ENCODE data around the gene ABCA12.
"Not testable (repeated sequence)": the region's sequence is repeated elsewhere in the genome, so short reads cannot be mapped to it uniquely, and the experiment has no call there.

Gene ABCA12, protein sequence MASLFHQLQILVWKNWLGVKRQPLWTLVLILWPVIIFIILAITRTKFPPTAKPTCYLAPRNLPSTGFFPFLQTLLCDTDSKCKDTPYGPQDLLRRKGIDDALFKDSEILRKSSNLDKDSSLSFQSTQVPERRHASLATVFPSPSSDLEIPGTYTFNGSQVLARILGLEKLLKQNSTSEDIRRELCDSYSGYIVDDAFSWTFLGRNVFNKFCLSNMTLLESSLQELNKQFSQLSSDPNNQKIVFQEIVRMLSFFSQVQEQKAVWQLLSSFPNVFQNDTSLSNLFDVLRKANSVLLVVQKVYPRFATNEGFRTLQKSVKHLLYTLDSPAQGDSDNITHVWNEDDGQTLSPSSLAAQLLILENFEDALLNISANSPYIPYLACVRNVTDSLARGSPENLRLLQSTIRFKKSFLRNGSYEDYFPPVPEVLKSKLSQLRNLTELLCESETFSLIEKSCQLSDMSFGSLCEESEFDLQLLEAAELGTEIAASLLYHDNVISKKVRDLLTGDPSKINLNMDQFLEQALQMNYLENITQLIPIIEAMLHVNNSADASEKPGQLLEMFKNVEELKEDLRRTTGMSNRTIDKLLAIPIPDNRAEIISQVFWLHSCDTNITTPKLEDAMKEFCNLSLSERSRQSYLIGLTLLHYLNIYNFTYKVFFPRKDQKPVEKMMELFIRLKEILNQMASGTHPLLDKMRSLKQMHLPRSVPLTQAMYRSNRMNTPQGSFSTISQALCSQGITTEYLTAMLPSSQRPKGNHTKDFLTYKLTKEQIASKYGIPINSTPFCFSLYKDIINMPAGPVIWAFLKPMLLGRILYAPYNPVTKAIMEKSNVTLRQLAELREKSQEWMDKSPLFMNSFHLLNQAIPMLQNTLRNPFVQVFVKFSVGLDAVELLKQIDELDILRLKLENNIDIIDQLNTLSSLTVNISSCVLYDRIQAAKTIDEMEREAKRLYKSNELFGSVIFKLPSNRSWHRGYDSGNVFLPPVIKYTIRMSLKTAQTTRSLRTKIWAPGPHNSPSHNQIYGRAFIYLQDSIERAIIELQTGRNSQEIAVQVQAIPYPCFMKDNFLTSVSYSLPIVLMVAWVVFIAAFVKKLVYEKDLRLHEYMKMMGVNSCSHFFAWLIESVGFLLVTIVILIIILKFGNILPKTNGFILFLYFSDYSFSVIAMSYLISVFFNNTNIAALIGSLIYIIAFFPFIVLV (N-terminal part only)

GRCh38 chr2:215138479-215138878 lies at the start of gene ABCA12:
Gene ABCA12 (minus strand): TSS chr2:215138626. CDS start chr2:215138208, 418 bp downstream.
- no peak for DNase-seq

GRCh38 chr2:215188078-215188477 lies 49.7 kb upstream of the ABCA12 start:
- ATAC-seq = no peak
- no peak for DNase-seq

More at GRCh38 chr2:215138479-215138878, at the start of gene ABCA12:
- no peak for ATAC-seq

DNA sequence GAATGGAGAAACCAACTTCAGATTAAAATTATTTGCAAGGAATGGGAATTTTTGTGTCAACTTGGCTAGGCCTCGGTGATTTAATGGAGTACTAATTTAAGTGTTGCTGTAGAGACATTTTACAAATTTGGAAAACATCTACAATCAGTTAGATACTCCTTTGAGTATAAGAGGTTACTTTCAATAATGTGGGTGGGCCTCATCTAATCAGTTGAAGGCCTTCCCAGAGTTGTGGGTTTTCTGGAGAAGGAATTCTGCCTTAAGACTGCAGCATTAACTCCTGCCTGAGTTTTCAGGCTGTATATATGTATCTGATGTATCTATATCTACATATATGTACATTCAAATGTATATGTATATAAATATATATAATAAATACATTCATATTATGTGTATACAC lies 47.6 kb upstream of the ABCA12 start:
- DNase-seq (no peak), ATAC-seq (no peak)

DNA sequence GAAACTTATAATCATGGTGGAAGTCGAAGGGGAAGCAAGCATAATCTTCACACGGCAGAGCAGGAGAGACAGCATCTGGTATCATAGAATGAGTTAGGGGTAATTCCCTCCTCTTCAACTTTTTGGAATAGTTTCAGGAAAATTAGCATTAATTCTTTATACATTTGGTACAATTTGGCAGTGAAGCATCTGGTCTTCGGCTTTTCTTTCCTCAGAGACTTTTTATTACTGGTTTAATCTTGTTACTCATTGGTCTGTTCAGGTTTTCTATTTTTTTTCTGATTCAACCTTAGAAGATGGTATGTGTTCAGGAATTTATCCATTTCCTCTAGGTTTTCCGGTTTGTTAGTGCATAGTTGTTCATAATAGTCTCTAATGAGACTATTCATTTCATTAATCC lies 39.7 kb upstream of the ABCA12 start:
- DNase-seq (no peak), ATAC-seq (no peak)

GRCh38 chr2:215171796-215172195 lies 33.4 kb upstream of the ABCA12 start:
- DNase-seq (no peak), ATAC-seq (no peak)

- DNase-seq (no peak), ATAC-seq (peak; percentile 23)
These were observed 32.7 kb upstream of the ABCA12 start for GRCh38 chr2:215171151-215171550.

- not testable (repeated sequence) for ATAC-seq, DNase-seq
These were observed 28.1 kb upstream of the ABCA12 start for GRCh38 chr2:215166505-215166904.

DNA sequence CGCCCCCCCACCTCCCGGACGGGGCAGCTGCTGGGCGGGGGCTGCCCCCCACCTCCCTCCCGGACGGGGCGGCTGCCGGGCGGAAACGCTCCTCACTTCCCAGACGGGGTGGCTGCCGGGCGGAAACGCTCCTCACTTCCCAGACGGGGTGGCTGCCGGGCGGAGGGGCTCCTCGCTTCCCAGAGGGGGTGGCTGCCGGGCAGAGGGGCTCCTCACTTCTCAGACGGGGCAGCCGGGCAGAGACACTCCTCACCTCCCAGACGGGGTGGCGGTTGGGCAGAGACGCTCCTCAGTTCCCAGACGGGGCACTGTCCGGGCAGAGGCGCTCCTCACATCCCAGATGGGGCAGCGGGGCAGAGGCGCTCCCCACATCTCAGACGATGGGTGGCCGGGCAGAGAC lies 24.9 kb upstream of the ABCA12 start:
- ATAC-seq, DNase-seq: not testable (repeated sequence)

DNA sequence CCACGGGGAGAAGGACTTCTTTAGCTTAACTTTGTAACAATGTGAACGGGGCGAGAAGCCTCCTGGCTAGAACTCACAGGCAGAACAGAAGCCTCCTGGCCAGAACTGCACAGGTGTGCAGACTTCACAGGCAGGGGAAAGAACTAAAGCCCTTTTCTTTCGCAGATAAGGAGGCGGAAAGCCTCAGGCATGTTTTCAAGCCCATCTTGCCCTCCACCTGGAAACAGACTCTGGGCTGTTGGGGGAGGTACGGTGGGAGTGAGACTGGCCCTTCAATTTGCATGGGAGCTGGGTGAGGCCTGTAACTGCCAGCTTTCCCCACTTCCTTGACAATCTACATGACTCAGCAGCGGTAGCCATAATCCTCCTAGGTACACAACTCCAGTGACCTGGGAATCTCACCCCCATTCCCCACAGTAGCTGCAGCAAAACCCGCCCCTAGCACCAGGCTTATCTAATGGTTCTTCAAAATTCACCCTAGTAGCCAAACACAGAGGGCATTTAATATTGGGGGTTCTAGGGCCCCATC lies 22.9 kb upstream of the ABCA12 start:
- ATAC-seq (no peak), DNase-seq (no peak)

DNA sequence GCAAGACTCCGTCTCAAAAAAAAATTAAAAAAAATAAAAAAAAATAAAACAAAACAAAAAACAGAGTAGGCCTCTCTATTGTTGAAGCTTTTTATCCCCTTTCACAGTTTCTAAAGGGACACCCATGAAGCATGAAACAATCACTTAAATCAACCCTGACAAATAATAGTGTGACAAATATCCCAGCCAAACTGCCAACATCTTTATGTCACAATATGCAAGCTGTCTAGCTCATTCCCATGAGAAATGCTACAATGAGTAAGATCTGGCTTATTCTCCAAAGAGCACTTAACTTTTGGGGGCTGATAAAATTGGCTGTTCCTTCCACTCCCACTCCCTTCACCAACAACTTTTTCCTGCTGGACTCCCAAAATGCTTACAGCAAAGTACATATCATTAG lies 21.7 kb upstream of the ABCA12 start:
- DNase-seq = no peak
- no peak for ATAC-seq

- ATAC-seq (no peak), DNase-seq (no peak)
These were observed 18.0 kb upstream of the ABCA12 start for GRCh38 chr2:215156453-215156852.

DNA sequence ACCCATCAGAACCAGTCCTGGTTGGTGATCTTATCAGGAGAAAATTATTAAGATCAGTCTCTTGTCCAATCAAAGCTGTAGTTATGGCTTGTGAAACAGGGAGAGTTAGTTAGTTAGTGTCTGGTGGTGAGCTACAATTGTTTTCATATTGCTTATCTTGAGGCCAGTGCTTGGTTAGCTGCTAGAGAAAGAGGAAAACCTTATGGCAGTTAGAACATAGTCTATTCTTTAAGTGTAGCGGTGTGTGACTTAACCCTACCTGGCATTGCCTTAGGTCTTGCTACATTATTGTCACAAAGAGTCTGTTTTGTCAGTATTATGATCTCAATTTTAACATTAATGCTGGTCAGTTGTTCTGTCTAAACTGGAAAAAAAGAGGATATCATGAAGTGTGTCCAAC lies 11.5 kb upstream of the ABCA12 start:
- ATAC-seq = no peak
- no peak for DNase-seq

GRCh38 chr2:215149486-215149885 lies 11.1 kb upstream of the ABCA12 start:
- DNase-seq (no peak), ATAC-seq (no peak)

DNA sequence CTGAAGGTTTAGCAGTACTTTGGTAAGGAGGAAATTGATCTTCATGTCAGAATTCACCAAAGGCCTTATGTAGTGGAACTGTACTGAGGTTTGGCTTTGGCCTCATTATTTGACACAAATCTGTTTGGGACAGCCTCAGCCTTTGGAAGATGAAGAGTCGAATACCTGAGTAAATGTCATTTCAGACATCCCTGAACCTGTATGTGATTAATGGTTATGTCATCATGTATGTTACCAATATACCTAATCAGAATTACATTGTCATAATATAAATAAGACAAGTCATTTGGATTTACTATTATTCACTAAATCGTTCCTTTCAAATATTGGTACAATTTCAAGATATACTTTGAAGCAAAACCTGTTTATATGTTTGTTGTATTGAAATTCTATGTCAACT lies 10.6 kb upstream of the ABCA12 start:
- ATAC-seq (no peak), DNase-seq (no peak)

- DNase-seq (no peak), ATAC-seq (no peak)
These were observed 7.2 kb upstream of the ABCA12 start for GRCh38 chr2:215145611-215146010.

DNA sequence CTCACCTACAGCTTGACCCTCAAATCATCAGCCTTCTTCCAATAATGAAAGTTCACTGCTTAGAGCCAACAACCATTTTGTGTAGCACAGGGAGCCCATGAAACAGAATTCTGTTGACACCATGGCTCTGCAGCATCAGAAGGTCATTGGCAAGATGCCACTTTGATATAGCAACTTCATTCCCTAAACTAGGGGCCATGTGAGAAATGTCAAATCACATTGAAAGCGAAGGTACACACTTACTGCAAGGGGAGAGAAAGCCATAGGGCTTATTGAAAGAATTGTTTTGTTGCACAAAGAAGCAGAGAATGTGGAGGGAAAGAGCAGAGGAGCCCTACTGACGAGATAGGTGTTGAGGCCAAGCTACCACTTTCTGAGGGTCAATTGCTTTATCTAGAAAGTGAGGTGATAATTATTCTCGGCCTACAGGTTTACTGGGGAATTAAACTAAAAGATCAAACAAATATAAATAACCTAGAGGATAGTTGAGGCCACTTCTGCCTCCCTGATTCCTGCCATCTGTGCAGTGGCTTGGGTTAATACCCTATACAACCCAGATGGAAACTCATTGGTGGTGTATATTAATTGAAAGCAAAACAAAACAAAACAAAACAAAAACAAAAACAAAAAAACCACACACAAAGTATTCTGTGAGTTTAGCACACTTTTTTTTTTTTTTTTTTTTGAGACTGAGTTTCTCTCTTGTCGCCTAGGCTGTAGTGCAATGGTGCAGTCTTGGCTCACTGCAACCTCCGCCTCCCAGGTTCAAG lies 5.9 kb upstream of the ABCA12 start:
- DNase-seq = no peak
- ATAC-seq = no peak

DNA sequence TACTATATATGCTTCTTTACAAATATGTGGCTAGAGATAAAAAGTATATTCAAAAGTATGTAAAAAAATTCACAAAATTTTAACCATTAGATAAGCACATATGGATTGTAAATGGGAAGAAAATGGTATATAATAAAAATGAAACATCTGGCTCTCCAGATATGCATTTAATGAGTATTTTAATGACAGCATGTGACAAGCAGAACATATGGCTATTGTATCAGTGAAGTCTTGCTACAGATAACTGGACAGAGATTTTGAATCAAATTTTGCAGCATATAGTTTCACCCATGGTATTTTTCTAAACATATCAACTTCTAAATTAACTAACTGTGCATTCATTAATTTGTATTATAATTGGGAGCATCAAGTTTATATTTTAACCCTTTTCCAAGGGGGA lies 5.0 kb upstream of the ABCA12 start:
- ATAC-seq (no peak), DNase-seq (no peak)

GRCh38 chr2:215141706-215142105 lies 3.3 kb upstream of the ABCA12 start:
- no peak for ATAC-seq
- no peak for DNase-seq

GRCh38 chr2:215140166-215140707 lies 1.8 kb upstream of the ABCA12 start:
- DNase-seq = no peak
- no peak for ATAC-seq

GRCh38 chr2:215137741-215138340 lies 585 bp downstream of the ABCA12 start:
- ATAC-seq = no peak
- no peak for DNase-seq

GRCh38 chr2:215137329-215137686 lies 1.1 kb downstream of the ABCA12 start:
- ATAC-seq (no peak), DNase-seq (no peak)
